SK-N-MC (cell line): ENCODE results near the gene PSMC5.
"Not testable (repeated sequence)": the region's sequence is repeated elsewhere in the genome, so short reads cannot be mapped to it uniquely, and the experiment has no call there.

ENCODE experiments used
- DNase-seq: peaks from one replicate; pipeline ENCODE4 v3.0.0-alpha.2; 2011; ENCODE audit warnings: low read depth, low spot score
- H3K27ac ChIP-seq: fragments of 200-600 bp; sonication (generic); 2 replicates; pipeline ENCODE4 v1.5.1; 2016; ENCODE audit warnings: mixed run types
- H3K36me3 ChIP-seq: fragments of 200-600 bp; sonication (generic); 2 replicates; pipeline ENCODE4 v1.6.1; 2017; ENCODE audit warnings: antibody characterized with exemption, low read length, mixed read lengths; ENCODE audit not compliant: insufficient read depth
- H3K4me3 ChIP-seq: fragments of 200-600 bp; sonication (generic); 2 replicates; pipeline ENCODE4 v1.5.1; 2016
- H3K9ac ChIP-seq: fragments of 200-600 bp; sonication (generic); 2 replicates; pipeline ENCODE4 v1.8.0; 2017; ENCODE audit warnings: mixed run types, mixed read lengths; ENCODE audit not compliant: insufficient read length
- H3K9me3 ChIP-seq: fragments of 200-600 bp; sonication (generic); 2 replicates; pipeline ENCODE4 v1.6.1; 2017; ENCODE audit warnings: low read depth, mild to moderate bottlenecking, antibody characterized with exemption, low read length, moderate library complexity, mixed read lengths
- EZH2 ChIP-seq: fragments of 200-600 bp; sonication (generic); IDR thresholded peaks from one replicate; pipeline ENCODE4 v1.6.1; 2017; ENCODE audit warnings: antibody characterized with exemption
- FOXP2 ChIP-seq: optimal IDR thresholded peaks from 2 replicates; pipeline ENCODE3; 2011; ENCODE audit warnings: mild to moderate bottlenecking, moderate library complexity; ENCODE audit not compliant: insufficient read depth; ENCODE audit errors: extremely low read length, control extremely low read depth
- POLR2AphosphoS5 ChIP-seq: IDR thresholded peaks from 2 replicates; pipeline ENCODE4 v1.6.1; 2012; ENCODE audit warnings: mild to moderate bottlenecking, low read depth, low read length, borderline replicate concordance

PSMC5 gene

DNA sequence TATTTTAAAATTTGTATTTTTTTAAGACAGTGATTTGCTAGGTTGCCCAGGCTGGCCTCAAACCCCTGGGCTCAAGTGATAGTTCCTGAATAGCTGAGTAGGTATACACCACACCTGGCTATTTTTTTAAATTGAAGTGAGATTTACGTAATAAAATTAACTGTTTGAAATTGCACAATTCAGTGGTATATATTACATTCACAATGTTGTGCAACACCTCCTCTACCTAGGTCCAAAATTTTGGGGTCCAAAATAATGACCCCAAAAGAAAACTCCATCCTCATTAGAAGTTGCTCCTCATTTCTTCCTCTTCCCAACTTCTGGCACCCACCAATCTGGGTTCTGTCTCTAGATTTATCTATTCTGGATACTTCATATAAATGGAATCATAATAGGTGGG lies 18.3 kb downstream of the PSMC5 start:
- H3K27ac ChIP-seq, result no peak overlapping the region
- no peaks in the 10 kb centered on the region for H3K36me3 ChIP-seq
- no peak overlapping the region for H3K9ac ChIP-seq
- TF ChIP-seq EZH2 (no peak), FOXP2 (no peak), POLR2AphosphoS5 (no peak)
- DNase-seq, result no peak
- no peak overlapping the region for H3K4me3 ChIP-seq
- no peaks in the 10 kb centered on the region for H3K9me3 ChIP-seq

DNA sequence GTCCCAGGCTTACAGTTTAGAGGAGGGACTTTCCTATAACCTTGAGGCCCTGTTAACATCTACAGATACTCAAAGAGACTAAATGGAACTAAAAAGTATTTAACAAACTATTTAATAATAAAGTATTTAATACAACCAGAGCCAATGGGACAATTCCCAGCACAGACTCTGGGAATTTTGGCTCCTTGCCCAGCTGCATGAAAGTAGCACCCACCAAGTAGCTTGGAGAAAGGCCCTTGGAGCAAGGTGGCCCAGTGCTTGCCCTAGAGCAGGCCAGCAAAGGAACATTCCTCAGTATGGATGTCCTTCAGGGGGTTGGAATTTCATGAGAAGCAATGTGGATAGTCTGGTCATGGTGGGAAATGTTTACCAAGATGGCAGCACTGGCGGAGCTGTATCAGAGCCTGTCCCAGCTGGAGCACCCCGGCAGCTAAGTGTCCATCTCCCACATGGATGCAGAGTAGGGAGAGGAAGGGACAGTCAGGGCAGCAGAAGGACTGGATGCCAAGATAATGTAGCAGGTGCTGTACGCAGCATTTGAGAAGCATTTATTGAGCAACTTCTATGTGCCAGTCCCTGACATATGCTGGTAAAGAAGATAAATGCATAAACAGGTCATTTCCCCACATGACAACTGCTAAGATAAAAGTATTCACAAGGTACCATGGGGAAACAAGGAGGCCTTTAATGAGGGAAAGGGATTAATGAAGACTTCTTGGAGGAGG lies 20.5 kb downstream of the PSMC5 start:
- DNase-seq, result no peak
- Histone ChIP-seq H3K9ac (no peak overlapping the region), H3K27ac (no peak overlapping the region), H3K9me3 (no peaks in the 10 kb centered on the region), H3K4me3 (no peak overlapping the region), H3K36me3 (no peaks in the 10 kb centered on the region)
- TF ChIP-seq EZH2 (no peak), POLR2AphosphoS5 (no peak), FOXP2 (no peak)

DNA sequence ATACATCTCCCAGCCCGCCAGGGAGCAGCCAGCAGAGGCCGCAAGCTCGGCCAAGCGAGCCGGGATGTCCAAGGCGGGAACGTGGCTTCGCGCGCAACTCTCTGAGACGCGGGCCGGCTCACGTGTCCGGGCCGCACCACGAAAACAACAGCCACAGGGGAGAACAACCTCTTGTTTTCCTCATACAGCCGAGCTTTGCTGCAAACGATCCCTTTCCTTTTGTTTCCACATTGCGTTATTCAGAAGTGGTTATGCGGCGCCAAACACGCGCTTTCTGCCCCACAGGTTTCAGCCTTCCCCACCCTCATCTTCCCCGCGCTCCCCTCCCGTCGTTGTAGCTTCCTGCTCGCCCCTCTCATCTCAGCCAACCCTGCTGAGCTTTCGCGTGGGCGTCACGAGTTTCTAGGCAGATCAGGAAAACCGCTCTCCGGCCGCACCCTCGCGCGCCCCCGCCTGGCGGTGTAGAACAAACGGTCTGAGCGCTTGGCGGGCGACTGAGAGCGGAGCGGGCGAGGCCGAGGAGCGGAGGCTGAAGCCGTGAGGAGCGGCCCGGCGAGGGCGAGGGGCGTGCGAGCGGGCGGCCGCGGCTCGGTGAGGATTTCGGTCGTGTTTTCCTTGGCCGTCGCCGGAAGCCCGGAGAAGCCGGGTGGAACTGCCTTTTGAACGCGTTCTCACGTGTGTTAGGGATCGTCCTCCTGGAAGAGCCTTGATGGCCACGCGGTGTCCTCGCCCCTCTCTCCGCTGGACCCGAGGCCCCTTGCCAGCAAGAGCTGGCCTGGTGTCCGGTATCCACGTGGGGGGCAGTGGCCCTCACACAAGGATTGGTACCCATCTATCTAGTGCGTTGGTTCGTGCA lies 21.8 kb downstream of the PSMC5 start:
- Histone ChIP-seq H3K9ac (no peak overlapping the region), H3K36me3 (no peaks in the 10 kb centered on the region), H3K4me3 (no peak overlapping the region), H3K27ac (no peak overlapping the region), H3K9me3 (no peaks in the 10 kb centered on the region)
- no peak for TF ChIP-seq POLR2AphosphoS5
- TF ChIP-seq EZH2, result no peak
- TF ChIP-seq FOXP2, result no peak
- DNase-seq, result no peak

DNA sequence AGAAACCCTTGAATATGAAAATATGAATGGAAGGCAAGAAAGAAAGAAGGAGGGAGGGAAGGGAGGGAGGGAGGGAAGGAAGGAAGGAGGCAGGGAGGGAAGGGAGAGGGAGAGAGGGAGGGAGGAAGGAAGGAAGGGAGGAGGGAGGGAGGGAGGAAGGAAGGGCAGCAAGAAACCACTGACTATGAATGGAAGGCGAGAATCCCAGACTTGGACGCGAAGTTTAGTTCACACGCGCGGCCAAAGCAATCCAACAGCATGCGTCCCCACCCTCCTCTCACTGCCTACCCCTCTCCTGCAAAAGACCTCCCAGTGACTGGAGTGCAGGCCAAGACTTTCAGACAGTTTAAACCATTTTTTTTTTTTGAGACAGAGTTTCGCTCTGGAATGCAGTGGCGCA lies 23.2 kb downstream of the PSMC5 start:
- no peak overlapping the region for H3K9ac ChIP-seq
- no peak overlapping the region for H3K4me3 ChIP-seq
- DNase-seq, result no peak
- no peak overlapping the region for H3K27ac ChIP-seq
- no peaks in the 10 kb centered on the region for H3K9me3 ChIP-seq
- H3K36me3 ChIP-seq, result no peaks in the 10 kb centered on the region
- no peak for TF ChIP-seq FOXP2
- TF ChIP-seq EZH2, result no peak
- no peak for TF ChIP-seq POLR2AphosphoS5

DNA sequence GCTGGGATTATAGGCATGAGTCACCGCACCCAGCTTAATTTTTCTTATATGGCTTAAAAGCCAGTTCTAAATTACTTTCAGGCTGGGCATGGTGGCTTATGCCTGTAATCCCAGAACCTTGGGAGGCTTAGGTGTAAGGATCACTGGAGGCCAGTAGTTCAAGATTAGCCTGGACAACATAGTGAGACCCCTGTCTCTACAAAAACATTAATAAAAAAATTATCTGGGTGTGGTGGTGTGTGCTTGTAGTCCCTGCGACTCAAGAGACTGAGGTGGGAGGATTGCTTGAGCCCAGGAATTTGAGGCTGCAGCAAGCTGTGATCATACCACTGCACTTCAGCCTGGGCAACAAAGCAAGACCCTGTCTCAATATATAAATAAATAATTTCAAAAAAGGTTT lies 26.0 kb downstream of the PSMC5 start:
- Histone ChIP-seq H3K9me3 (no peaks in the 10 kb centered on the region), H3K36me3 (no peaks in the 10 kb centered on the region), H3K9ac (no peak overlapping the region), H3K27ac (no peak overlapping the region), H3K4me3 (no peak overlapping the region)
- no peak for DNase-seq
- TF ChIP-seq FOXP2, result no peak
- TF ChIP-seq POLR2AphosphoS5, result no peak
- no peak for TF ChIP-seq EZH2

DNA sequence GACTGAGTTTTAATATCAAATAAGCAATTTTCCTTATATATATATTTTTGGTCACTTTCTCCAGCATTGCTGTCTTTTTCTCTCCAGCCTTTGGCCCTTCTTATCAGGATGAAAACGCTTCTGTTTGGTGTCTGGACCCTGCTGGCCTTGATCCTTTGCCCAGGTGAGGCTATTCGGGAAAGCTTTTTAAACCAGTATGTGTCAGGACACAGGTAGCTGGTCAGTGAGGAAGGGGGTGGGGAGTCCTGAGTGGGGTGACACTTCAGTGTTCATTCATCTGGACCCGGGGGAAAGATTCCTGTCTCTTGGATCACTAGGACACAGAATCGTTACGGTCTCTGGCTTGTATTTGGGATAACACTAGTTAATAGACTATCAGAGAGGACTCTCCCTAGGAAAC lies 27.5 kb downstream of the PSMC5 start:
- TF ChIP-seq EZH2 (no peak), POLR2AphosphoS5 (no peak), FOXP2 (no peak)
- DNase-seq, result no peak

DNA sequence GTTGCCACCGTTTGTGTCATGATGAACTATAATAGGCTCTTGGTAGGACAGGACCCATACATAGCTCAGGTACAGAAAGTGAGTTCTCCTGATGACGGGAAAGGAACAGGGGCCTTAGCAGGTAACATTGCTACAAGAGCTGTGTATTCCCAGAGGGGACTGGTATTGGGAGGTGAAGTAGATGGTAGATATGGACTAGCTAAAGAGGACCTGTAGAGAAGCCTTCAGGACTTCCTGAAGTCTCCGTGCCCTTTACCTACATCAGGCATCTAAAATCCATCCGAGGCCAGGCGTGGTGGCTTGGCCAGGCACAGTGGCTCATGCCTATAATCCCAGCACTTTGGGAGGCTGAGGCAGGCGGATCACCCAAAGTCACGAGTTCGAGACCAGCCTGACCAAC lies 28.0 kb downstream of the PSMC5 start:
- no peak overlapping the region for H3K9ac ChIP-seq
- H3K27ac ChIP-seq, result no peak overlapping the region
- H3K9me3 ChIP-seq, result no peaks in the 10 kb centered on the region
- TF ChIP-seq POLR2AphosphoS5, result no peak
- no peak for TF ChIP-seq EZH2
- TF ChIP-seq FOXP2, result no peak
- DNase-seq, result no peak
- H3K36me3 ChIP-seq, result no peaks in the 10 kb centered on the region
- H3K4me3 ChIP-seq, result no peak overlapping the region

More for the DNA sequence above, 27.5 kb downstream of the PSMC5 start:
- Histone ChIP-seq H3K9me3 (no peaks in the 10 kb centered on the region), H3K9ac (no peak overlapping the region), H3K36me3 (no peaks in the 10 kb centered on the region), H3K27ac (no peak overlapping the region), H3K4me3 (no peak overlapping the region)

DNA sequence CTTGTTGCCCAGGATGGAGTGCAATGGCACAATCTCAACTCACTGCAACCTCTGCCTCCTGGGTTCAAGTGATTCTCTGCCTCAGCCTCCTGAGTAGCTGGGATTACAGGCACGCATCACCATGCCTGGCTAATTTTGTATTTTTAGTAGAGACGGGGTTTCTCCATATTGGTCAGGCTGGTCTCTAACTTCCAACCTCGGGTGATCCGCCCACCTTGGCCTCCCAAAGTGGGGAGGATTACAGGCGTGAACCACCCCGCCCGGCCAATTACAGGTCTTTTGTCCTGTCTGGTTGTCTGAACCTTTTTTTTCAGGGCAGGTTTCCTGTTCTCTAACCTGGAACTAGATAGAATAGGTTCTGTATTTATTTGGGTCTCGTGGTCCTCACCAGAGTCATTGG lies 29.2 kb downstream of the PSMC5 start:
- H3K27ac ChIP-seq, H3K9me3 ChIP-seq, H3K36me3 ChIP-seq, H3K4me3 ChIP-seq, DNase-seq, H3K9ac ChIP-seq: not testable (repeated sequence)

DNA sequence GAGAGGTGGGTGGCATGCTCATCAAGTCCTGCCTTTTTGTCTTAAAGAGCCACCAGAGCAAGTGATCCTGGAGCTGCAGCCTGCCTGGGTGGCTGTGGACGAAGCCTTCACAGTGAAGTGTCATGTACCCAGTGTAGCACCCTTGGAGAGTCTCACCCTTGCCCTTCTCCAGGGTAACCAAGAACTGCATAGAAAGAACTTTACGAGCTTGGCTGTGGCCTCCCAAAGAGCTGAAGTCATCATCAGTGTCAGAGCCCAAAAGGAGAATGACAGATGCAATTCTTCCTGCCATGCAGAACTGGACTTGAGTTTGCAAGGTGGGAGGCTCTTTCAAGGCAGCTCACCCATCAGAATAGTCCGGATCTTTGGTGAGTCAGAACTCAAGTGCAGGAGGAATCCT lies 32.0 kb downstream of the PSMC5 start:
- Histone ChIP-seq H3K4me3 (no peak overlapping the region), H3K36me3 (no peaks in the 10 kb centered on the region), H3K9me3 (no peaks in the 10 kb centered on the region), H3K9ac (no peak overlapping the region), H3K27ac (no peak overlapping the region)
- TF ChIP-seq EZH2, result no peak
- TF ChIP-seq FOXP2, result no peak
- TF ChIP-seq POLR2AphosphoS5, result no peak
- DNase-seq, result no peak

DNA sequence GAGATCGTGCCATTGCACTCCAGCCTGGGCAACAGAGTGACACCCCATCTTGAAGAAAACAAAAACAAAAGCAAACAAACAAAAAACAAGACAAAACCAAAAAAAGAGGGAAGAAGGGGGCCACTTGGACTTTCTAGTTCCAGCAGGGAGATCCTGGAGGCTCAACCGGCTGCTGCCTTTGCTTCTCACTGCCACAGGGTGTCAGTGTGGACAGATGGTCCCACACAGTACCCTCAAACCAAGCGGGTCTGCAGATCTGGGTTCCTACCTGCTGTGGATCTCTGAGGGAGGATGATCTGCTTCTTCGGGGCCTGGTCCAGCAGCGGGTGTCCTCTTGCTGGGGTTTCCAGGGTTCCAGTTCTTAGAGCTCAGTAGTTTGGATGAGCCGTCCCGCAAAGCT lies 39.4 kb downstream of the PSMC5 start:
- H3K9me3 ChIP-seq, H3K9ac ChIP-seq, H3K36me3 ChIP-seq, DNase-seq, H3K4me3 ChIP-seq, H3K27ac ChIP-seq: not testable (repeated sequence)

DNA sequence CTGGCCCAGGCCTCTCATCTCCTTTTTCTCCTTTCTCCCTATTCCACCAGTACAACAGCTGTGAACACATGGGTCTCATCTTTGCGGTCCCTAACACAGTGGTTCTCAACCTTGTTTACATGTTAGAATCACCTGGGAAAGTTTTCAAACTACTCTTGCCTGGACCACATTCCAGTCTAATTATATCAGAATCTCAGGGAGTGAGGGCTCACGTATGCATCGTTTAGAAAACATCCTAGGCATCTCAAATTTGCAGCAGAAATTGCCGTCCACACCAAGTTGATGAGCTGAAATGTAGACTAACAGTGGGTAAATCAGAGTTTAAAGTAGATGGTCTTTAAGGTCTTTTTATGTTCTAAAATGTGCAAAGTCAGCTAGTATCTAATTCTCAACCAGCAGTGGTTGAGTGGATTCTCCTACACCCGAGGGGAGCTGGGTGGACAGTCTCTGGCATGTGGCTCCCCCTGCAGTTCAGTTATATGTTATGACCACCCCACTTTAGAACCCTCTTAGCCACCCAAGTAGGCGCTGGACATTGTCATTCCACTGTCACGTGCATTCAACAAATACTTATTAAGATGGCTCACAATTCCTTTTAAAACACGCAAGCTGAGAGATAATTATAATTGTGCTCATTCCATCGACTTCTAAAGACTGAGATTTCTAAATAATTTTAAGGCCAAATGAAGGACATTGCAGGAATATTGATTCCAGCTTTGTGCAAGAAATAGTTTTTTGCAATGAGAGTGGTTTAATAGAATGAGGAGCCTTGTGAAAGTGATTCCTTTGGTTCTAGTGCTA lies 42.5 kb downstream of the PSMC5 start:
- not testable (repeated sequence) for DNase-seq, H3K36me3 ChIP-seq

DNA sequence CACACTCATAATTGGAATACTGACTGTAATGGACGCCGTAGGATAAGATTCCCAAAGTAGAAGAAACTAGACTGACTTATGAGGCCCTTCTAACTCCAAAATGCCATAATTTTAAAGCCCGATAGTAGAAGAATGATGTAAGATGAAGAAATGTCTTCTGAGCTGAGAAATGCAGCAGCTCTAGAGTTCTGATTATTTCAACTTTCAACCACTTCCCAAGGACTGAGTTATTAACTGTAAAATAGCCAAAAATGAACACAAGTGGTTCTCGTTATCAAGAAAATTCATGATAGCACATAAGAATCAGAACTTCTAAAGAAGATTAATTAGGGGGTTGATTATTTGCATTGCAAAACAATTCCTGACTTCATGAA lies 43.0 kb downstream of the PSMC5 start:
- H3K4me3 ChIP-seq, H3K9me3 ChIP-seq, H3K36me3 ChIP-seq, DNase-seq: not testable (repeated sequence)
- Histone ChIP-seq H3K27ac (peak overlapping the region; percentile 71; the same call in 1 of the 2 replicates), H3K9ac (peak overlapping the region; percentile 37)

More for the DNA sequence above, 42.5 kb downstream of the PSMC5 start:
- not testable (repeated sequence) for H3K9me3 ChIP-seq, H3K4me3 ChIP-seq
- peak overlapping the region; percentile 71; the same call in 1 of the 2 replicates for H3K27ac ChIP-seq
- H3K9ac ChIP-seq, result peak overlapping the region; percentile 37
